HepG2 (cell line): Measurements from ENCODE around the gene FGFR3. TPM values are rescaled to one million over a fixed set of nuclear protein-coding genes. Genes with fewer than 3 reads are reported as not detected.
A peak's percentile ranks its signal among the peaks of the same experiment; 100 is the strongest.

Source experiments
- ARNT ChIP-seq: fragments of 450-650 bp; IDR thresholded peaks from 2 replicates; pipeline ENCODE4 v1.6.1; 2017
- DNMT3B ChIP-seq: conservative IDR thresholded peaks from 2 replicates; pipeline ENCODE4 v1.6.1; 2016; ENCODE audit warnings: missing biosample characterization, control low read depth
- HNF4A ChIP-seq: sonication (generic); formaldehyde crosslinking; IDR thresholded peaks from 2 replicates; pipeline ENCODE4 v1.4.0; 2020; ENCODE audit warnings: missing genetic modification reagents
- KIAA2018 ChIP-seq: sonication (generic); formaldehyde crosslinking; IDR thresholded peaks from 2 replicates; pipeline ENCODE4 v1.5.0; 2020; ENCODE audit warnings: mild to moderate bottlenecking, missing genetic modification reagents, borderline replicate concordance
- THAP7 ChIP-seq: sonication (generic); formaldehyde crosslinking; IDR thresholded peaks from 2 replicates; pipeline ENCODE4 v1.8.1; 2023; ENCODE audit warnings: mild to moderate bottlenecking, missing genetic modification reagents
- ZNF891 ChIP-seq: sonication (generic); formaldehyde crosslinking; IDR thresholded peaks from 2 replicates; pipeline ENCODE4 v1.5.0; 2020; ENCODE audit warnings: mild to moderate bottlenecking, missing genetic modification reagents
- polyA plus RNA-seq, 8 experiments: library from polyadenylated mRNA; depleted of rRNA in 3 of 8; stranded (reverse) in 7 of 8; unstranded in 1 of 8; fragments of >200 nt; fragmentation: Illumina TruSeq in 4 of 8; extraction: Trizol in 4 of 8; gene quantifications; 2 replicates each; pipeline versions ENCODE4 v1.2.1 to v1.2.3, GENCODE V29; 2011 to 2016; ENCODE audit warnings: low read depth in 4 of 8, missing spikeins in 1 of 8, mixed read lengths in 1 of 8; ENCODE audit not compliant: insufficient read depth in 1 of 8
- total RNA-seq, 5 experiments: library from RNA; depleted of rRNA; stranded (reverse); fragments of >200 nt; fragmentation: Illumina TruSeq; extraction: Trizol; gene quantifications; 2 replicates each; pipeline ENCODE4 v1.2.3, GENCODE V29; 2016; ENCODE audit warnings: low read depth in 1 of 5
- TF ChIP-seq, protein P1 (sequence below): sonication (generic); formaldehyde crosslinking; IDR thresholded peaks from 2 replicates; pipeline ENCODE4 v1.5.1; 2020; ENCODE audit warnings: mild to moderate bottlenecking, missing genetic modification reagents, moderate library complexity
- TF ChIP-seq, protein P2 (sequence below): sonication (generic); formaldehyde crosslinking; IDR thresholded peaks from 2 replicates; pipeline ENCODE4 v1.4.0; 2020; ENCODE audit warnings: missing genetic modification reagents, borderline replicate concordance
- TF ChIP-seq, protein P3 (sequence below): sonication (generic); formaldehyde crosslinking; conservative IDR thresholded peaks from 2 replicates; pipeline ENCODE4 v1.8.0; 2022; ENCODE audit warnings: low read depth, missing genetic modification reagents

FGFR3 gene
- total and polyA plus RNA-seq, 2 of the 13 experiments (the other 11 are each of a cell fraction or from before 2014, with no cell fraction given), result 103 to 109 TPM

DNA sequence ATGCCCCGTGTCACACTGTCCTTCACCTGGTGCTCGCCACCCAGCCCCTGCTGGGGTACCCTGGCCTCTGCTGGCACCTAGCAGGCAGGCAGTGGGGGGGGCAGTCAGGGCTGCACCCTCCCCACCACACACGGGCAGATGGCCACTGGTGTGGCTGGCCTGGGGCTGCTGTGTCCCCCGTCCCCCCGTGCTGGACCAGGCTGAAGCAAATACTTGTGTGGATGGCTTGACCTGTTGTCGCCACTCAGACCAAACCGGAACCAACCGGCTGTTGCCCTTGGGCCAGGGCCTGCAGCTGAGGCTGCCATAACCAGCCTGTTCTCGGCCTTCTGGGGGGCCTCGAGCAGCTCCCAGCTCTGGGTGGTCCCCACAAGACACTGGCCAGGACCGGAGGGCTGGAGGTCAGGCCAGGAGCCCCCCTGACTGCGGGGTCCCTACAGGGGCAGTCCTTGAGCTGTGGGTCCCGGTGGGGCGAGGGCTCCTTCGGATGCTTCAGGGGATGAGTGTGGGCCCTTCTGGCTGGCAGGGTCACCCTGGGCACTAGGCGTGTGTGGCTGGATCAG is 4.3 kb downstream of the FGFR3 start (continued):
- TF ChIP-seq, protein P1, sequence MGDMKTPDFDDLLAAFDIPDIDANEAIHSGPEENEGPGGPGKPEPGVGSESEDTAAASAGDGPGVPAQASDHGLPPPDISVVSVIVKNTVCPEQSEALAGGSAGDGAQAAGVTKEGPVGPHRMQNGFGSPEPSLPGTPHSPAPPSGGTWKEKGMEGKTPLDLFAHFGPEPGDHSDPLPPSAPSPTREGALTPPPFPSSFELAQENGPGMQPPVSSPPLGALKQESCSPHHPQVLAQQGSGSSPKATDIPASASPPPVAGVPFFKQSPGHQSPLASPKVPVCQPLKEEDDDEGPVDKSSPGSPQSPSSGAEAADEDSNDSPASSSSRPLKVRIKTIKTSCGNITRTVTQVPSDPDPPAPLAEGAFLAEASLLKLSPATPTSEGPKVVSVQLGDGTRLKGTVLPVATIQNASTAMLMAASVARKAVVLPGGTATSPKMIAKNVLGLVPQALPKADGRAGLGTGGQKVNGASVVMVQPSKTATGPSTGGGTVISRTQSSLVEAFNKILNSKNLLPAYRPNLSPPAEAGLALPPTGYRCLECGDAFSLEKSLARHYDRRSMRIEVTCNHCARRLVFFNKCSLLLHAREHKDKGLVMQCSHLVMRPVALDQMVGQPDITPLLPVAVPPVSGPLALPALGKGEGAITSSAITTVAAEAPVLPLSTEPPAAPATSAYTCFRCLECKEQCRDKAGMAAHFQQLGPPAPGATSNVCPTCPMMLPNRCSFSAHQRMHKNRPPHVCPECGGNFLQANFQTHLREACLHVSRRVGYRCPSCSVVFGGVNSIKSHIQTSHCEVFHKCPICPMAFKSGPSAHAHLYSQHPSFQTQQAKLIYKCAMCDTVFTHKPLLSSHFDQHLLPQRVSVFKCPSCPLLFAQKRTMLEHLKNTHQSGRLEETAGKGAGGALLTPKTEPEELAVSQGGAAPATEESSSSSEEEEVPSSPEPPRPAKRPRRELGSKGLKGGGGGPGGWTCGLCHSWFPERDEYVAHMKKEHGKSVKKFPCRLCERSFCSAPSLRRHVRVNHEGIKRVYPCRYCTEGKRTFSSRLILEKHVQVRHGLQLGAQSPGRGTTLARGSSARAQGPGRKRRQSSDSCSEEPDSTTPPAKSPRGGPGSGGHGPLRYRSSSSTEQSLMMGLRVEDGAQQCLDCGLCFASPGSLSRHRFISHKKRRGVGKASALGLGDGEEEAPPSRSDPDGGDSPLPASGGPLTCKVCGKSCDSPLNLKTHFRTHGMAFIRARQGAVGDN (CRISPR knock-in tag), result peak; percentile 71
- TF ChIP-seq KIAA2018 (CRISPR knock-in tag) (no peak), ZNF891 (CRISPR knock-in tag) (0 out of 2 replicates have a peak, but pooled peaks have one; percentile 24), DNMT3B (CRISPR knock-in tag) (no peak), THAP7 (no peak), HNF4A (no peak), ARNT (no peak)
- TF ChIP-seq, protein P2, sequence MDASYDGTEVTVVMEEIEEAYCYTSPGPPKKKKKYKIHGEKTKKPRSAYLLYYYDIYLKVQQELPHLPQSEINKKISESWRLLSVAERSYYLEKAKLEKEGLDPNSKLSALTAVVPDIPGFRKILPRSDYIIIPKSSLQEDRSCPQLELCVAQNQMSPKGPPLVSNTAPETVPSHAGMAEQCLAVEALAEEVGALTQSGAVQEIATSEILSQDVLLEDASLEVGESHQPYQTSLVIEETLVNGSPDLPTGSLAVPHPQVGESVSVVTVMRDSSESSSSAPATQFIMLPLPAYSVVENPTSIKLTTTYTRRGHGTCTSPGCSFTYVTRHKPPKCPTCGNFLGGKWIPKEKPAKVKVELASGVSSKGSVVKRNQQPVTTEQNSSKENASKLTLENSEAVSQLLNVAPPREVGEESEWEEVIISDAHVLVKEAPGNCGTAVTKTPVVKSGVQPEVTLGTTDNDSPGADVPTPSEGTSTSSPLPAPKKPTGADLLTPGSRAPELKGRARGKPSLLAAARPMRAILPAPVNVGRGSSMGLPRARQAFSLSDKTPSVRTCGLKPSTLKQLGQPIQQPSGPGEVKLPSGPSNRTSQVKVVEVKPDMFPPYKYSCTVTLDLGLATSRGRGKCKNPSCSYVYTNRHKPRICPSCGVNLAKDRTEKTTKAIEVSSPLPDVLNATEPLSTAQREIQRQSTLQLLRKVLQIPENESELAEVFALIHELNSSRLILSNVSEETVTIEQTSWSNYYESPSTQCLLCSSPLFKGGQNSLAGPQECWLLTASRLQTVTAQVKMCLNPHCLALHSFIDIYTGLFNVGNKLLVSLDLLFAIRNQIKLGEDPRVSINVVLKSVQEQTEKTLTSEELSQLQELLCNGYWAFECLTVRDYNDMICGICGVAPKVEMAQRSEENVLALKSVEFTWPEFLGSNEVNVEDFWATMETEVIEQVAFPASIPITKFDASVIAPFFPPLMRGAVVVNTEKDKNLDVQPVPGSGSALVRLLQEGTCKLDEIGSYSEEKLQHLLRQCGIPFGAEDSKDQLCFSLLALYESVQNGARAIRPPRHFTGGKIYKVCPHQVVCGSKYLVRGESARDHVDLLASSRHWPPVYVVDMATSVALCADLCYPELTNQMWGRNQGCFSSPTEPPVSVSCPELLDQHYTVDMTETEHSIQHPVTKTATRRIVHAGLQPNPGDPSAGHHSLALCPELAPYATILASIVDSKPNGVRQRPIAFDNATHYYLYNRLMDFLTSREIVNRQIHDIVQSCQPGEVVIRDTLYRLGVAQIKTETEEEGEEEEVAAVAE (CRISPR knock-in tag), result no peak
- TF ChIP-seq, protein P3, sequence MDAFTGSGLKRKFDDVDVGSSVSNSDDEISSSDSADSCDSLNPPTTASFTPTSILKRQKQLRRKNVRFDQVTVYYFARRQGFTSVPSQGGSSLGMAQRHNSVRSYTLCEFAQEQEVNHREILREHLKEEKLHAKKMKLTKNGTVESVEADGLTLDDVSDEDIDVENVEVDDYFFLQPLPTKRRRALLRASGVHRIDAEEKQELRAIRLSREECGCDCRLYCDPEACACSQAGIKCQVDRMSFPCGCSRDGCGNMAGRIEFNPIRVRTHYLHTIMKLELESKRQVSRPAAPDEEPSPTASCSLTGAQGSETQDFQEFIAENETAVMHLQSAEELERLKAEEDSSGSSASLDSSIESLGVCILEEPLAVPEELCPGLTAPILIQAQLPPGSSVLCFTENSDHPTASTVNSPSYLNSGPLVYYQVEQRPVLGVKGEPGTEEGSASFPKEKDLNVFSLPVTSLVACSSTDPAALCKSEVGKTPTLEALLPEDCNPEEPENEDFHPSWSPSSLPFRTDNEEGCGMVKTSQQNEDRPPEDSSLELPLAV (CRISPR knock-in tag), result no peak
